ENCODE results near the gene MAFF. TPM values are rescaled to one million over a fixed set of nuclear protein-coding genes. Genes with fewer than 3 reads are reported as not detected.

The MAFF gene
- total RNA-seq, 1 experiment from 2014 or later, result 6.4 TPM

- H3K9me3 ChIP-seq (ENCODE audit: control insufficient read depth, insufficient read depth, low read depth, low read length), result no peaks in the 10 kb centered on the region
- ChIA-PET POLR2A (no interaction called here), CTCF (interaction anchor here (0.5 to 0.6 kb wide), 2 partner anchors 32 to 170 kb away, joined by 3 to 5 read pairs; no protein-coding TSS in a partner anchor)
- no peak overlapping the region for H3K4me3 ChIP-seq (ENCODE audit: low read depth in 2 of 2, low read length in 2 of 2)
- ATAC-seq (no peak), DNase-seq (ENCODE audit: low read depth, low spot score) (no peak)
- H3K27me3 ChIP-seq (ENCODE audit: control insufficient read depth, insufficient read depth, low read length), result no peaks in the 10 kb centered on the region
- in situ Hi-C loops (cut with HindIII; ENCODE audit: low pct_unique_long_range_greater_than_20kb, low sequenced_read_pairs), result no loop called here
- no peaks in the 10 kb centered on the region for H3K36me3 ChIP-seq (ENCODE audit: control insufficient read depth, insufficient read depth, low read length)
- intact Hi-C loops (cut with micrococcal nuclease; ENCODE audit: unreplicated experiment), result no loop called here
- no peak overlapping the region for H3K27ac ChIP-seq (ENCODE audit: low read length)
- no peak for TF ChIP-seq REST (IDR thresholded peaks at IDR 0.05; ENCODE audit: insufficient read depth in 1 of 2, low read depth in 2 of 2, low read length in 1 of 2)
- no peak for TF ChIP-seq CTCF (IDR thresholded peaks at IDR 0.05)
- BruUV-seq (replicated peaks), result no TSS peak
- peaks cover 25% of the 10 kb centered on the region for H3K4me1 ChIP-seq (ENCODE audit: control insufficient read depth, insufficient read depth, low read length)
These were observed 20.4 kb downstream of the MAFF start for GRCh38 chr22:38221908-38222796.

DNA sequence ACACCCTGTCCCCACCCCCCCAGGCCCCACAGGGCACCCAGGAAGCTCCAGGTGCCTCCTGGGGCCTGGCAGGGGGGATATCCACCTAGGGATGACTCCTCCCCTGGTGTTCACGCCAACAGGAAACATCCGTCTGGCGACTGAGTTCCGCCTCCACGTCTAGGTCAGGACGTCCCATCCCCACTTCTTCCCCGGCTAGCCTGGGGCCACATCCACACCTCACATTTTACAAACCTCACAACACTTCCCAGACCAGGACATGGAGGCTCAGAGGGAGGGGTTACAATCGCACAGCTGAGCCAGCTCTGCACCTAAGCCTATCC, 21.0 kb downstream of the MAFF start:
- in situ Hi-C loops (cut with HindIII; ENCODE audit: low pct_unique_long_range_greater_than_20kb, low sequenced_read_pairs) (no loop called here), intact Hi-C loops (cut with micrococcal nuclease; ENCODE audit: unreplicated experiment) (no loop called here)
- Histone ChIP-seq H3K27ac (ENCODE audit: low read length) (no peak overlapping the region), H3K4me3 (ENCODE audit: low read depth in 2 of 2, low read length in 2 of 2) (no peak overlapping the region), H3K36me3 (ENCODE audit: control insufficient read depth, insufficient read depth, low read length) (no peaks in the 10 kb centered on the region), H3K9me3 (ENCODE audit: control insufficient read depth, insufficient read depth, low read depth, low read length) (no peaks in the 10 kb centered on the region), H3K27me3 (ENCODE audit: control insufficient read depth, insufficient read depth, low read length) (no peaks in the 10 kb centered on the region), H3K4me1 (ENCODE audit: control insufficient read depth, insufficient read depth, low read length) (peaks cover 24% of the 10 kb centered on the region)
- DNase-seq (ENCODE audit: low read depth, low spot score) (no peak), ATAC-seq (no peak)
- ChIA-PET CTCF (interaction anchor here (0.6 kb wide), 1 partner anchor 171 kb away, joined by 3 read pairs; no protein-coding TSS in a partner anchor), POLR2A (no interaction called here)
- TF ChIP-seq REST (IDR thresholded peaks at IDR 0.05; ENCODE audit: insufficient read depth in 1 of 2, low read depth in 2 of 2, low read length in 1 of 2) (no peak), CTCF (IDR thresholded peaks at IDR 0.05) (no peak), TCF7L2 (IDR thresholded peaks at IDR 0.05; ENCODE audit: low read depth, low read length) (no peak), SIN3A (IDR thresholded peaks at IDR 0.05; ENCODE audit: borderline replicate concordance, insufficient read depth, low read depth, low read length) (no peak), POLR2AphosphoS5 (IDR thresholded peaks at IDR 0.05; ENCODE audit: low read depth, low read length) (no peak)
- no TSS peak for BruUV-seq (replicated peaks)

Measured in Panc1 (cell line).